H9 (cell line): ENCODE measurements around the gene CHST13. TPM values are rescaled to one million over a fixed set of nuclear protein-coding genes. Genes with fewer than 3 reads are reported as not detected.

Source experiments
- DNase-seq: peaks from one replicate; pipeline ENCODE4 v3.0.0-alpha.2; 2017
- H2AFZ ChIP-seq: one replicate; pipeline ENCODE4 v1.6.1; 2013; ENCODE audit warnings: mild to moderate bottlenecking, low read length, control low read depth, moderate library complexity
- H2AK5ac ChIP-seq: 2 replicates; pipeline ENCODE4 v1.6.1; 2013; ENCODE audit warnings: low read length, control low read depth, mixed read lengths; ENCODE audit not compliant: insufficient read length
- H2BK120ac ChIP-seq: one replicate; pipeline ENCODE4 v1.6.1; 2013; ENCODE audit warnings: low read depth, mild to moderate bottlenecking, low read length, control low read depth, inconsistent platforms; ENCODE audit not compliant: poor library complexity, severe bottlenecking
- H2BK12ac ChIP-seq: 2 replicates; pipeline ENCODE4 v1.6.1; 2013; ENCODE audit warnings: low read length, control low read depth, mixed read lengths, low read depth; ENCODE audit not compliant: insufficient read length
- H2BK15ac ChIP-seq: 2 replicates; pipeline ENCODE4 v1.6.1; 2013; ENCODE audit warnings: low read depth, low read length, control low read depth
- H2BK20ac ChIP-seq: one replicate; pipeline ENCODE4 v1.6.1; 2013; ENCODE audit warnings: low read depth, mild to moderate bottlenecking, low read length, control low read depth, inconsistent platforms; ENCODE audit not compliant: poor library complexity, severe bottlenecking
- H2BK5ac ChIP-seq: 2 replicates; pipeline ENCODE4 v1.6.1; 2013; ENCODE audit warnings: low read length, control low read depth, mixed read lengths; ENCODE audit not compliant: insufficient read length
- H3K14ac ChIP-seq: 2 replicates; pipeline ENCODE4 v1.6.1; 2013; ENCODE audit warnings: low read length, control low read depth; ENCODE audit not compliant: insufficient read depth
- H3K18ac ChIP-seq: 2 replicates; pipeline ENCODE4 v1.6.1; 2013; ENCODE audit warnings: low read depth, mild to moderate bottlenecking, mixed read lengths, low read length, control low read depth; ENCODE audit not compliant: insufficient read length
- H3K23ac ChIP-seq: 2 replicates; pipeline ENCODE4 v1.6.1; 2013; ENCODE audit warnings: low read length, control low read depth, mixed read lengths, low read depth; ENCODE audit not compliant: insufficient read length
- H3K23me2 ChIP-seq: 2 replicates; pipeline ENCODE4 v1.6.1; 2013; ENCODE audit warnings: low read depth, mild to moderate bottlenecking, mixed read lengths, low read length, control low read depth; ENCODE audit not compliant: insufficient read length, poor library complexity, severe bottlenecking
- H3K27ac ChIP-seq: 2 replicates; pipeline ENCODE4 v1.5.1; 2013; ENCODE audit warnings: low read length, control low read depth, mixed read lengths, low read depth; ENCODE audit not compliant: insufficient read length
- H3K27me3 ChIP-seq: 2 replicates; pipeline ENCODE4 v1.6.1; 2013; ENCODE audit warnings: low read length, control low read depth, inconsistent platforms; ENCODE audit not compliant: insufficient read depth
- H3K4ac ChIP-seq: 2 replicates; pipeline ENCODE4 v1.6.1; 2013; ENCODE audit warnings: low read depth, mild to moderate bottlenecking, control low read depth, inconsistent platforms, low read length, moderate library complexity
- H3K4me1 ChIP-seq: 2 replicates; pipeline ENCODE4 v1.6.1; 2013; ENCODE audit warnings: low read length, control low read depth, inconsistent platforms; ENCODE audit not compliant: insufficient read depth
- H3K4me2 ChIP-seq: 2 replicates; pipeline ENCODE4 v1.6.1; 2013; ENCODE audit warnings: low read length, control low read depth, mixed read lengths; ENCODE audit not compliant: insufficient read length, insufficient read depth
- H3K56ac ChIP-seq: 2 replicates; pipeline ENCODE4 v1.6.1; 2013; ENCODE audit warnings: low read depth, mild to moderate bottlenecking, mixed read lengths, low read length, control low read depth; ENCODE audit not compliant: insufficient read length
- H3K79me1 ChIP-seq: 2 replicates; pipeline ENCODE4 v1.6.1; 2013; ENCODE audit warnings: low read depth, mild to moderate bottlenecking, moderate library complexity, low read length, control low read depth, inconsistent platforms; ENCODE audit not compliant: insufficient read depth, poor library complexity, severe bottlenecking
- H3K79me2 ChIP-seq: 2 replicates; pipeline ENCODE4 v1.6.1; 2013; ENCODE audit warnings: low read length, control low read depth, inconsistent platforms; ENCODE audit not compliant: insufficient read depth
- H3K9ac ChIP-seq: 2 replicates; pipeline ENCODE4 v1.6.1; 2013; ENCODE audit warnings: low read length, control low read depth, mixed read lengths; ENCODE audit not compliant: insufficient read length; ENCODE audit errors: extremely low read depth
- H3K9me3 ChIP-seq: one replicate; pipeline ENCODE4 v1.6.1; 2013; ENCODE audit warnings: low read depth, low read length, inconsistent platforms; ENCODE audit not compliant: control insufficient read depth
- H3T11ph ChIP-seq: one replicate; pipeline ENCODE4 v1.6.1; 2013; ENCODE audit warnings: mild to moderate bottlenecking, low read length, control low read depth, inconsistent platforms
- H4K20me1 ChIP-seq: one replicate; pipeline ENCODE4 v1.6.1; 2013; ENCODE audit not compliant: control insufficient read depth, insufficient read length, insufficient read depth
- H4K5ac ChIP-seq: 2 replicates; pipeline ENCODE4 v1.6.1; 2013; ENCODE audit warnings: low read depth, mild to moderate bottlenecking, mixed read lengths, low read length, control low read depth; ENCODE audit not compliant: insufficient read length
- H4K8ac ChIP-seq: replicated peaks from 2 replicates; pipeline ENCODE4 v1.6.1; 2013; ENCODE audit warnings: low read length, control low read depth, mixed read lengths, low read depth; ENCODE audit not compliant: insufficient read length
- H4K91ac ChIP-seq: 2 replicates; pipeline ENCODE4 v1.6.1; 2013; ENCODE audit warnings: low read depth, mild to moderate bottlenecking, moderate library complexity, mixed read lengths, low read length, control low read depth; ENCODE audit not compliant: insufficient read length
- H3K27ac Mint-ChIP-seq, 3 experiments: 2 replicates in 2 of 3; 3 replicates in 1 of 3; pipeline ENCODE4 v1.8.0; 2020 to 2021; ENCODE audit warnings: mixed read lengths in 3 of 3, mild to moderate bottlenecking in 1 of 3, moderate library complexity in 1 of 3
- H3K27me3 Mint-ChIP-seq: 2 replicates; pipeline ENCODE4 v1.8.0; 2021; ENCODE audit warnings: low read depth, mild to moderate bottlenecking, moderate library complexity, mixed read lengths
- H3K36me3 Mint-ChIP-seq, 3 experiments: 2 replicates in 2 of 3; 3 replicates in 1 of 3; pipeline ENCODE4 v1.8.0; 2020 to 2021; ENCODE audit warnings: low read depth in 3 of 3, mixed read lengths in 3 of 3; ENCODE audit not compliant: insufficient read depth in 1 of 3
- H3K4me1 Mint-ChIP-seq, 2 experiments: 2 replicates each; pipeline ENCODE4 v1.8.0; 2020; ENCODE audit warnings: mixed read lengths in 2 of 2
- H3K4me3 Mint-ChIP-seq, 2 experiments: 2 replicates in 1 of 2; 3 replicates in 1 of 2; pipeline ENCODE4 v1.8.0; 2020 to 2021; ENCODE audit warnings: mild to moderate bottlenecking in 2 of 2, mixed read lengths in 2 of 2, moderate library complexity in 1 of 2
- H3K9me3 Mint-ChIP-seq, 2 experiments: 2 replicates in 1 of 2; 3 replicates in 1 of 2; pipeline ENCODE4 v1.8.0; 2020; ENCODE audit warnings: mild to moderate bottlenecking in 2 of 2, mixed read lengths in 2 of 2, moderate library complexity in 1 of 2
- CTCF ChIP-seq: fragments of 200-600 bp; sonication (generic); conservative IDR thresholded peaks from 3 replicates; pipeline ENCODE4 v1.8.0; 2021; ENCODE audit warnings: antibody characterized with exemption, mild to moderate bottlenecking
- WGBS: extraction: QIAGEN DNeasy Blood & Tissue Kit; methylation state at CpG from one replicate; pipeline ENCODE4 v1.1.7; 2013; ENCODE audit warnings: missing lambda C conversion rate, low lambda C conversion rate, mixed read lengths; ENCODE audit not compliant: insufficient read length; ENCODE audit errors: extremely low coverage; 5-methylcytosine and 5-hydroxymethylcytosine counted together
- total RNA-seq: library from RNA; stranded (reverse); gene quantifications from 2 replicates; pipeline ENCODE4 v1.2.1, GENCODE V29; 2021

CHST13 gene
- total RNA-seq, 1 experiment from 2014 or later, result 0.85 TPM

- Histone ChIP-seq H2BK5ac (no peak overlapping the region), H3K79me2 (no peaks in the 10 kb centered on the region), H3K23me2 (no peaks in the 10 kb centered on the region), H3K4me2 (no peak overlapping the region), H3K27me3 (no peaks in the 10 kb centered on the region; the same call in 1 of the 2 replicates), H3K79me1 (no peaks in the 10 kb centered on the region), H2AK5ac (no peak overlapping the region), H4K5ac (no peak overlapping the region), H2AFZ (no peak overlapping the region), H3K4ac (no peak overlapping the region), H3K27ac (no peak overlapping the region), H2BK15ac (no peak overlapping the region), H3K23ac (no peak overlapping the region), H4K20me1 (no peaks in the 10 kb centered on the region), H3T11ph (no peak overlapping the region), H2BK20ac (no peak overlapping the region), H3K4me1 (no peaks in the 10 kb centered on the region), H3K9me3 (no peaks in the 10 kb centered on the region), H3K9ac (no peak overlapping the region), H3K56ac (no peak overlapping the region), H2BK120ac (no peak overlapping the region), H4K8ac (no peak overlapping the region), H4K91ac (no peak overlapping the region), H3K14ac (no peak overlapping the region), H2BK12ac (no peak overlapping the region), H3K18ac (no peak overlapping the region)
- WGBS, result no CpG with 5 or more reads among the region's 4 CpGs
- DNase-seq, result no peak
- peaks cover 4 to 12% of the 10 kb centered on the region in 2 experiments; a peak in 2 of 4 replicates for H3K4me1 Mint-ChIP-seq
- peaks cover 20% of the 10 kb centered on the region for H3K27me3 Mint-ChIP-seq
- H3K36me3 Mint-ChIP-seq, result no peaks in the 10 kb centered on the region
- no peak overlapping the region for H3K4me3 Mint-ChIP-seq
- no peak overlapping the region for H3K27ac Mint-ChIP-seq
- no peaks in the 10 kb centered on the region; a peak in 1 of 5 replicates for H3K9me3 Mint-ChIP-seq
- TF ChIP-seq CTCF, result no peak
Measured at GRCh38 chr3:126518779-126519177, 5.2 kb upstream of the CHST13 start.
